ENCODE measurements around the gene DVL1. TPM values are rescaled to one million over a fixed set of nuclear protein-coding genes. Genes with fewer than 3 reads are reported as not detected.
"Not testable (repeated sequence)": the region's sequence is repeated elsewhere in the genome, so short reads cannot be mapped to it uniquely, and the experiment has no call there.

DVL1 gene
- total RNA-seq, 1 experiment from 2014 or later: 91.4 TPM

GRCh38 chr1:1371746-1372711 is 22.8 kb upstream of the DVL1 start:
- DNase-seq (ENCODE audit: low spot score) (peak; percentile 92), ATAC-seq (peak; percentile 54)
- POLR2A ChIA-PET: interaction anchor here (0.6 to 1.4 kb wide), 6 partner anchors 14 to 71 kb away, joined by 3 to 4 read pairs (median 3); partner anchors contain the start of gene CCNL2
- peaks cover 3% of the 10 kb centered on the region; the same call in 1 of the 2 replicates for H3K4me1 Mint-ChIP-seq
- H3K36me3 Mint-ChIP-seq: peaks cover 8% of the 10 kb centered on the region; the same call in 1 of the 2 replicates
- H3K27ac Mint-ChIP-seq: no peak overlapping the region
- CTCF ChIA-PET: interaction anchor here (0.5 to 2.2 kb wide), 16 partner anchors 10 to 167 kb away, joined by 3 to 12 read pairs (median 4); partner anchors contain the start of genes CCNL2 and MXRA8
- peak overlapping the region; percentile 82 for H3K4me3 Mint-ChIP-seq
- H3K9me3 Mint-ChIP-seq: no peaks in the 10 kb centered on the region
- TF ChIP-seq CTCF (IDR thresholded peaks at IDR 0.05) (peak; percentile 90), EMX1 (CRISPR knock-in tag; IDR thresholded peaks at IDR 0.05) (peak; percentile 32; the same call in 1 of the 2 replicates), E2F4 (CRISPR knock-in tag; IDR thresholded peaks at IDR 0.05; ENCODE audit: borderline replicate concordance, low read depth) (no peak), CBFB (CRISPR knock-in tag; IDR thresholded peaks at IDR 0.05; ENCODE audit: low read depth) (no peak), ZBTB21 (CRISPR knock-in tag; IDR thresholded peaks at IDR 0.05; ENCODE audit: borderline replicate concordance) (no peak)
- TF ChIP-seq, protein P1, sequence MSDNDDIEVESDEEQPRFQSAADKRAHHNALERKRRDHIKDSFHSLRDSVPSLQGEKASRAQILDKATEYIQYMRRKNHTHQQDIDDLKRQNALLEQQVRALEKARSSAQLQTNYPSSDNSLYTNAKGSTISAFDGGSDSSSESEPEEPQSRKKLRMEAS (CRISPR knock-in tag; IDR thresholded peaks at IDR 0.05): 0 out of 2 replicates have a peak, but pooled peaks have one; percentile 20
- H3K27me3 Mint-ChIP-seq (ENCODE audit: low read depth): peaks cover 10% of the 10 kb centered on the region; the same call in 1 of the 2 replicates

GRCh38 chr1:1371364-1371745 is 22.1 kb upstream of the DVL1 start:
- no peak overlapping the region for H3K27ac Mint-ChIP-seq
- ATAC-seq (no peak), DNase-seq (ENCODE audit: low spot score) (no peak)
- TF ChIP-seq, protein P2, sequence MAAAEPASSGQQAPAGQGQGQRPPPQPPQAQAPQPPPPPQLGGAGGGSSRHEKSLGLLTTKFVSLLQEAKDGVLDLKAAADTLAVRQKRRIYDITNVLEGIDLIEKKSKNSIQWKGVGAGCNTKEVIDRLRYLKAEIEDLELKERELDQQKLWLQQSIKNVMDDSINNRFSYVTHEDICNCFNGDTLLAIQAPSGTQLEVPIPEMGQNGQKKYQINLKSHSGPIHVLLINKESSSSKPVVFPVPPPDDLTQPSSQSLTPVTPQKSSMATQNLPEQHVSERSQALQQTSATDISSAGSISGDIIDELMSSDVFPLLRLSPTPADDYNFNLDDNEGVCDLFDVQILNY (CRISPR knock-in tag; IDR thresholded peaks at IDR 0.05): no peak
- TF ChIP-seq CREB1 (CRISPR knock-in tag; IDR thresholded peaks at IDR 0.05): no peak
- POLR2A ChIA-PET: interaction anchor here (0.6 to 1.4 kb wide), 4 partner anchors 14 to 20 kb away, joined by 3 to 4 read pairs (median 4); no protein-coding TSS in a partner anchor
- peaks cover 3% of the 10 kb centered on the region; the same call in 1 of the 2 replicates for H3K4me1 Mint-ChIP-seq
- H3K4me3 Mint-ChIP-seq: no peak overlapping the region
- peaks cover 8% of the 10 kb centered on the region; the same call in 1 of the 2 replicates for H3K36me3 Mint-ChIP-seq
- no peaks in the 10 kb centered on the region for H3K9me3 Mint-ChIP-seq
- H3K27me3 Mint-ChIP-seq (ENCODE audit: low read depth): peaks cover 10% of the 10 kb centered on the region; the same call in 1 of the 2 replicates
- CTCF ChIA-PET: interaction anchor here (0.5 to 2.2 kb wide), 16 partner anchors 9 to 168 kb away, joined by 3 to 12 read pairs (median 4); partner anchors contain the start of genes CCNL2 and MXRA8

GRCh38 chr1:1370771-1371300 is 21.6 kb upstream of the DVL1 start:
- Mint-ChIP-seq H3K4me3 (no peak overlapping the region), H3K4me1 (peaks cover 3% of the 10 kb centered on the region; the same call in 1 of the 2 replicates), H3K9me3 (no peaks in the 10 kb centered on the region), H3K27me3 (ENCODE audit: low read depth) (peaks cover 10% of the 10 kb centered on the region; the same call in 1 of the 2 replicates), H3K27ac (no peak overlapping the region), H3K36me3 (peaks cover 8% of the 10 kb centered on the region; the same call in 1 of the 2 replicates)
- DNase-seq (ENCODE audit: low spot score) (no peak), ATAC-seq (no peak)
- TF ChIP-seq NFE2L1 (CRISPR knock-in tag; IDR thresholded peaks at IDR 0.05) (no peak), HMGA2 (CRISPR knock-in tag; IDR thresholded peaks at IDR 0.05) (no peak)
- ChIA-PET CTCF (interaction anchor here (1.1 to 2.2 kb wide), 7 partner anchors 12 to 79 kb away, joined by 3 to 8 read pairs (median 4); partner anchors contain the start of gene MXRA8), POLR2A (interaction anchor here (1.4 kb wide), 1 partner anchor 13 kb away, joined by 4 read pairs; no protein-coding TSS in a partner anchor)

DNA sequence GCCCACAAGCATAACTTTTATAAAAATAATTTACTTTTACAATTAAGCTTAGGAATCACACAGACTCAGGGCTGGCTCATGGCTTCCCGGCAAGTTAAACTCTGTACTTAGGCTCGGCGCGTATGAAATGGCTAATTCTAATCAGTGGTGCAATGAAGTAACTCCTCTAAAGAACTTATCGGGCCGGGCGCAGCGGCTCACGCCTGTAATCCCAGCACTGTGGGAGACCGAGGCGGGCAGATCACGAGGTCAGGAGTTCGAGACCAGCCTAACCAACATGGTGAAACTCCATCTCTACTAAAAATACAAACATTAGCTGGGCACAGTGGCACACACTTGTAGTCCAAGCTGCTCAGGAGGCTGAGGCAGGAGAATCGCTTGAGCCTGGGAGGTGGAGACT is 20.9 kb upstream of the DVL1 start:
- CTCF ChIA-PET: interaction anchor here (0.6 to 2.2 kb wide), 5 partner anchors 11 to 55 kb away, joined by 3 to 8 read pairs (median 4); partner anchors contain the start of gene MXRA8
- H3K27ac Mint-ChIP-seq; H3K9me3 Mint-ChIP-seq; H3K4me1 Mint-ChIP-seq; ATAC-seq; DNase-seq (ENCODE audit: low spot score); H3K36me3 Mint-ChIP-seq; H3K4me3 Mint-ChIP-seq; POLR2A ChIA-PET: not testable (repeated sequence)
- peaks cover 12% of the 10 kb centered on the region for H3K27me3 Mint-ChIP-seq (ENCODE audit: low read depth)

Measured in WTC11 (cell line).